GM18519 (cell line): ENCODE measurements around the gene LEMD3.

ENCODE experiments used
- ATAC-seq: cut with Tn5 transposase; IDR thresholded peaks from one replicate; pipeline ENCODE4 v1.9.1; 2021; ENCODE audit warnings: mild to moderate bottlenecking, moderate library complexity; ENCODE audit not compliant: unreplicated experiment, low FRiP score

The LEMD3 gene

DNA sequence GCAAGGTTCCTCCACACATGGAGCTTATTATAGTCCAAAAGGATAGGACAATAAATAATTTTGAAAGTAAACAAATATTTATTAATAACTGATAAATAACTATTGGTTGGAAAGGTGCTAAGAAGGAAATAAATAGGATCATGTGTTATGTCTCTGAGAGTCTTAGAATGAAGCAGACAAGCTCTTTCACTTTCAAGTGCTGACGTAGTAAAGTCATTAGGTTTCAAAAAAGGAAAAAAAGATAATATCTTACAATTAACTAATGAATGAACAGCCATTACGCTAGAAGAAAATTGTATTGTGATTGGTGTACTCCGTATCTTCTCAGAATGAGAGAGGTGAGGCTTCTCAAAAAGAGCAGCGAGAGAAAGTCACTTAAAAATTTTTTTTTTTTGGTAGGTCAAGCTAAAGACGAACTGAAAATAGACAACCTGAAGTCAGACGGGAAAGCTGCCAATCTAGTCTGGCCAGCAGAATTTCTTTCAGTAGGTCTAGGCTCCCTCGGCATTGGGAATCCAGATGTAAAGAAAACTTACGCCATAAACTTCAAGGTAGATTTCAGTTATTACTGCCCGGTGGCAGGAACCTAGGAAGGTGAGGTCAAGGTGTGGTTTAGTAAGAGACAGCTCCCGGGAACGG is 583 bp upstream of the LEMD3 start:
- ATAC-seq, result no peak

DNA sequence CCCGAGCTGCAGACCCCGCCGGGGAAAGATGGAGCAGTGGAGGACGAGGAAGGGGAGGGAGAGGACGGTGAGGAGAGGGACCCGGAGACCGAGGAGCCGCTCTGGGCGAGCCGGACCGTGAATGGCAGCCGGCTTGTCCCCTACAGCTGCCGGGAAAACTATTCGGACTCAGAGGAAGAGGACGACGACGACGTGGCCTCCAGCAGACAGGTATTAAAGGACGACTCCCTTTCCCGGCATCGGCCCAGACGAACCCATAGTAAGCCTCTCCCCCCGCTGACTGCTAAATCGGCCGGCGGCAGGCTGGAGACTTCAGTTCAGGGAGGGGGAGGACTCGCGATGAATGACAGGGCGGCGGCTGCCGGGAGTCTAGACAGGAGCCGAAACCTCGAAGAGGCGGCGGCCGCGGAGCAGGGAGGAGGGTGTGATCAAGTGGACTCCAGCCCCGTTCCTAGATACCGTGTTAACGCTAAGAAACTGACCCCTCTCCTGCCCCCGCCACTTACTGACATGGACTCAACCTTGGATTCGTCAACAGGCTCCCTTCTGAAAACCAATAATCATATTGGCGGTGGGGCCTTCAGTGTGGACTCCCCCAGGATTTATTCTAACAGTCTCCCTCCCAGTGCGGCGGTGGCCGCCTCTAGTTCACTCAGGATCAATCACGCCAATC is 962 bp downstream of the LEMD3 start:
- ATAC-seq, result peak; percentile 27

DNA sequence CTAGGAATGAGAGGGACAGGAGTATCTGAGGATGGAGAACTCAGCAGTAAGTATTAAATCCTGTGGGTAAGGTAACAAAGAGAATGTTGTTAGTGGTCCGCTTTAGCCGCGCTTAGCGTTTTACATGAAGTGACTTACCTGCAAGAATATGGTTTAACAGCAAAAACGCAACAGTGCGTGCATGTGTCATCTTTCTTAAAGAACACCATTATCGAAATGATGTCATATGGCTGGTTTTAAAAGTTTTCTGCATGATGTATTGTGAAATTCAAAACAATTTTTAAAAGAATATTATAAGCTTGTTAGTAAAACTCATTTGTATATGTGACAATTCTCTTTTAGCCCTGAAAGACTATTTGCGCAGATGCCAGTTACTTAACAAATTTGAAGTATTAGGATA is 1.7 kb downstream of the LEMD3 start:
- no peak for ATAC-seq

GRCh38 chr12:65171870-65172269 is 2.5 kb downstream of the LEMD3 start:
- ATAC-seq, result no peak

DNA sequence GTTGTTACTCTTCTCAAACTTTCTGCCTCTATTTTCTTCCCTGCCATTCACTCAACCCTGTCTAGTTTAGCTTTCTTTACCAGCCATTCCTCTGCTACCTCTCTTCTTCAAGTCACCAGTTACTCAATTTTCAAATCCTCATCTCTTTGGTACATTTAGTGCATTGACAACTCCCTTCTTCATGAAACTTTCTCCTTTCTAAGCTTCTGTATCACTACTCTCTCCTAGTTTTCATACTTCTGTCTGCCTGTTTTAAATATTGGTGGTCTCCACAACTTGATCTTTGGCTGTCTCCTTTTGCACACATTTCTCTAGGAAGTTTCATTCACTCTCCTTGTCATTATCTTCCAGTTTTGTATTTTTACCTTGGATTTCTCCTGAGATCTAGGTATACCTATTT is 6.0 kb downstream of the LEMD3 start:
- no peak for ATAC-seq

DNA sequence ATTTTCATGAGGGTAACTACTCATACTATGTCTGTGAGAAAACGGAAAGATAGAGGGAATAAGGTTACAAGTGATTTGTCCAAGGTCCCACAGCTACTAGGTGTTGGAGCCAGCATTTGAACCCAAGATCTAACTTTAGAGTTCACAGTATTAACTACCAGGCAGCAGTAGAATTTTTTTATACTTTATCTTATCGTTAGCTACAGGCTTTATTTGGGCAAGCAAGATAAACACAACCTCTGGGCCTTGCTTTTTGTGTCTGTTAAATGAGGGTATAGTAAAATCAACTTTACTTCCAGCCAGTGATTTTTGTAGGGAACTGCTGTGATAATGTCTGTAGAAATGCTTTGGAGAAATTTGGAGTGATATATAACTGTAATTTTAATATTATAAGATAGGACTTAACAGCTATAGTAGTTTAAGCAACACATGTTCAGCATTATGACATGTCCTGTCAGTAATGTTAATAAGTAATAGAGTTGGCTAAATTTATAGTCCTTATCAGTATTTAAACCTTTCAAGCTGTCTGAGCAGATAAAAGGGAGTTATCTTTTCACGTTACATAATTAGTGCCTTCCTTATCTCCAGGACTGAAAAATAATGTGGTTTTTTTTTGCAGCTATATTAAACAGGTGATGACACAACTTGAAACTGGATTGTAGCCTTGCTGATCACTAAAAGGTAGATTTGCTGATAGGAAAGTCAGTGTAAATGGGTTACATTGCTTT is 12.8 kb downstream of the LEMD3 start:
- ATAC-seq, result no peak

GRCh38 chr12:65184176-65184857 is 14.9 kb downstream of the LEMD3 start:
- ATAC-seq, result no peak

DNA sequence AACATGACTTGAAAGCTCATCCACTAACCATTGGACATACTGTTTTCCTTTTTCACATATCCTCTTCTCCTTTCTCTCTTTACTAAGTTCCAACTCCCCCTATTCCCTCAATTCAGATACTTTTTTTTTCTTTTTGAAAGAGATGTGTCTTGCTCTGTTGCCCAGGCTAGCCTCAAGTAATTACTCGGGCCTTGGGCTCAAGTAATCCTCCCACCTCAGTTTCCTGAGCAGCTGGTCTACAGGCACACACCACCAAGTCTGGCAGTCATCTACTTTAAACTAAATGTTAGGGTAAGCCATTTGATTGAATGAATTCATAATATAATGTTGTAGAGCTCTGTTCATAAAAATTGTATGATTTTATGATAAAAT is 15.5 kb downstream of the LEMD3 start:
- ATAC-seq, result no peak

GRCh38 chr12:65187665-65188064 is 18.3 kb downstream of the LEMD3 start:
- no peak for ATAC-seq

GRCh38 chr12:65188179-65188701 is 18.9 kb downstream of the LEMD3 start:
- peak; percentile 37 for ATAC-seq

GRCh38 chr12:65189028-65189718 is 19.8 kb downstream of the LEMD3 start:
- ATAC-seq, result peak; percentile 86

DNA sequence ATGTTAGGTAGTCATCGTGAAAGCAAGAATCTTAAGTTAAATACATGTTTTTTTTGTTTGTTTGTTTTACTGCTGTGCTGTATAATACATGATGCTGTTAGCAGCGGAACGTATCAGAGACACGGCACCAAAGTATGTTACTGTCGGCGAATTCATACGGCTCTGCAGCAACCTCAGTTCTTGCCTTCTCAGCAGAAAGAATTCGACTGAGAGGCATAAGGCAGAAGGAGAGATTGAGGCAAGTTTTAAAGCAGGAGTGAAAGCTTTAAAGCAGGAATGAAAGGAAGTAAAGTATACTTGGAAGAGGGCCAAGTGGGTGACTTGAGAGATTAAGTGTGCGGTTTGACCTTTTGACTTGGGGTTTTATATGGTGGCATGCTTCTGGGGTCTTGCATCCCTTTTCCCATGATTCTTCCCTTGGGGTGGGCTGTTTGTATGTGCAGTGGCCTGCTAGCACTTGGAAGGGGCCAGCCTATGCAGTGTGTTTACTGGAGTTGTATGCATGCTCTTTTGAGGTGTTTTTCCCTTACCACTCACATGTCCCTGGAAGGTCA is 23.7 kb downstream of the LEMD3 start:
- no peak for ATAC-seq

- no peak for ATAC-seq
Measured at GRCh38 chr12:65194949-65195348, 25.6 kb downstream of the LEMD3 start.

DNA sequence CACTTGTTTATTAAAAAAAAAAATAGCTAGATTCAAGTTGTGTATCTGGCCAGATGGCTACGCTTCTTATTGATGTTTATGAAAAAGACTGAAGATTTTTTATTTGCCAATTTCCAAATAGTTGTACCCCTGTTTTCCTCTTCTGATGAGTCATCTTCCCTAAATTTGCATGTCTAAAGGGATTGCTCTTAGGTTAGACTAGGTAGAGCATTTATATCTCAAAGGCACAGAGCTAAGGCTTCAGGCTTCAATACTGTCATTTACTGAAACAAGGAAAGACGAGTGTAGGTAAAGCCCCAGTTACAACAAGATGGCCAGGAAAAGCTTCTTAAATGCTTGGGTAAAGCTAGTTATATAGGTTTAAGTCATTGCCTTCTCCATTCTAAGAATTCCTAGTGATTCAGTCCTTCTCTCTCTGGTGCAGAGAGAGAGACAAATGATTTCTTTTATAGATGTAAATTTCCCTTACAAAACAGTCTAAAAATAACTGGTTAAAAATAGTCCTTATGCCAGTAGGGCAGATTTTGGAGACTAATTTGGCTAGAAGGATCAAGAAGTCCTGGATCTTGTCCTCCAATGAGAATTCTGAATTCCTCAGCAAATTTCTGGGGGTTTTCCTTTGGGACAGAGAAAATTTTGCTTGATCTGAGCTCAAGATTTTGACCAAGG is 26.1 kb downstream of the LEMD3 start:
- ATAC-seq, result no peak

DNA sequence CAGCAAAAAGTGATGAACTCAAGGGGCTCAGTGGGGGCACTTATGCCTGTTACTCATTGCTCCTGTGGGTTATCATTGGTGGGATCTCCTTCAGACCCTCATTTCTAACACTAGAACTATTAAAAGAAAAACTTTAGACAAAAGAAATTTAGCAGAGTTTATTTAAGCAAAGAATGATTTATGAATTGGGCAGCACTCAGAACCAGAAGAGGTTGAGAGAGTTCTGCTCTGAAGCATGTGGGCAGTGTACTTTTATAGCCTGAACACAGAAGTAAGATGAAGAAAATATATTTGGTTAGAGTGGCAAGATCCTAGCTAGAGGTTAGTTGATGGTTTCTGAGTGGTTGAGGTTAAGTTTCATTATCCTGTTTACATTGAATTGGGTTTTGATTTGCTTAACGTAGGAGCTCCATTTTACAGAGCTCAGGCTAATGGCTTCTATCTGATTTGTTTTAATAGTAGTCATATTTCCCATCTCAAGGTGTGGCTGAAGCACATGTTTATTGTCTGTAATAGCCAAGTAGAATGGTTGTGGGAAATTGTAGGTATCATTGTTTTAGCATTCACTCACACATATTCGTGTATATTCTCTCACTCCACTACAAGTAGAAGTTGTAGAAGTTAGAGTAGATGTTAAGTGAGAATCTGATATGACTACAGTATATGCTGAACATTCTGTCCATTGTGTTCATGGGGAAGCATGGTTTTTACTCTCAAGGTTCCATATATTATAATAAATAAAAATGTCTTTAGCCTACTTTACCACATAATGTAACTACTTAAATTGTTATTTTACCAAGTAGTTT is 27.6 kb downstream of the LEMD3 start:
- ATAC-seq, result no peak

GRCh38 chr12:65199604-65200003 is 30.2 kb downstream of the LEMD3 start:
- ATAC-seq, result no peak

DNA sequence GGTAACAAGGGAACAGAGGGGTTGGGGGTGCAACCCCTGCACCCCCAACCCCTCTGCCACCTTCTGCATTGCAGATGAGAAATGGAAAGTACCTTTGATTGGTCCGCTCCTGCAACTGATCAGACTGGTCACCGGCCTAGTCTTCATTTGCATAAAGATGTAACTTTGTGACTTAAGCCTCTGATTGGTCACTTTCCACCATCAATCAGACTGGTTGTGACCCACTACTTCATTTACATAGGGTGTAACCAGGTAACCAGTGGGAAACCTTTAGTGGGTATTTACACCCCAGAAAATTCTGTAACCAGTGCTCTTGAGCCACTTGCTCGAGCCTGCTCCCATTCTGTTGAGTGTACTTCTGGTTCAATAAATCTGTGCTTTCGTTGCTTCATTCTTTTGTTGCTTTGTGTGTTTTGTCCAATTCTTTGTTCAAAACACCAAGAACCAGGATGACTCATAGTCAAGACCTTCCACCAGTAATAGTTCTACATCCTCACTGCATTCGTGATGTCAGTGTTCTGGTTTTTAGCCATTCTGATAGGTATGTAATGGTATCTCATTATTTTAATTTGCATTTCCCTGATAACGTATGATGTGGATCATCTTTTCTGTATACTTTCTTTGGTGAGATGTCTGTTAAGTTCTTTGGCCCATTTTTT is 30.8 kb downstream of the LEMD3 start:
- no peak for ATAC-seq

GRCh38 chr12:65203376-65203775 is 34.0 kb downstream of the LEMD3 start:
- no peak for ATAC-seq
